GM18951 (cell line): ENCODE data around the gene MOB3B.

Experiments used
- POLR2A ChIP-seq: IDR thresholded peaks from 4 replicates; pipeline ENCODE4 v1.6.1; 2011; ENCODE audit warnings: mild to moderate bottlenecking; ENCODE audit not compliant: insufficient read length, insufficient read depth; ENCODE audit errors: extremely low read depth
- in situ Hi-C: fragments of 300-500 bp; cut with MboI; formaldehyde crosslinking; loops from one replicate; pipeline ENCODE4 v1.12.0; 2022; ENCODE audit warnings: low sequenced_read_pairs, mixed read lengths, inconsistent platforms; ENCODE audit not compliant: unreplicated experiment

Gene MOB3B

DNA sequence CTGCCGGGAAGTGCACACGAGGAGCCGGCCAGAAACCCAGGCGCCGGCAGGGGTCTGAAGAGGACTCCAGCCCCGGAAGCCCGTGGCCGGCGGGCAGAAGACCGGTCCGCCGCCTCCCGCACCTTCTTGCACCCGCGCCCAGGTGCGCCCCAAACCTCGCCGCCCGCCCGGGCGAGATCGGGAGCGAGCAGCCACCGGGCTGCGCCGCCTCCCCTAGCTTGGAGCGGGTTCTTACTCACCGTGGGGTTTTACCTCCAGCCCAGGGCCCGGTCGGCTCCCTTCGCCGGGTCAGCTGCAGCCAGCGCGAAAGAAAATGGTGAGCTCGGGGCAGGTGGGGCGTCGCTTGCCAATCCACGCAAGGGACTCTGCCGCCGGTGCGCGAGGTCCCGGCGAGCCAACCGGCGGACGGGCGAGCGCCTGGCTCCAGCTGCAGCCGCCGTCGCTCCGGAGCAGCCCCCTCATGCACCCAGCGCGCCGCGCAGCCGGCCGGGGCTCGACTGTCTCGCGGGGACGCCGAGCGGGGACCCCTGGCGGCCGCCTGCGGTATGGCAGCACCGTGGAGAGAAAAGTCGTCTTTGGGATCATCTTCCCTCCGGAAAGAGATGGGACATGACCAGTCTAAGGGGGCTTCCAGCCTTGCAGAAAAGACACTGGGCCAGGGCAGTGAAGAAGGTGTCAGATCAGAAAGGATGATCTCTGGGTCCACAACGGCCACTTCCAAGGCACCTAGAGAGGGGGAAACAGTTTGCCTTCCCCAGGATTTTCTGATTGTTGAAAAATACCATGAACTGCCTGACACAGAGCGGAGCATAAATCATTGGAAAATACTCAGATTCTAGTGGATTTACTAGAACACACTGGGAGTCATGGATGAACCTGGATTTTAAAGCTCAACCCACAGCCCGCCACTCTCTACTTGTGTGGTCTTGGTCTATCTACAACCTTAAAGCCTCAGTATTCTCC is at the start of gene MOB3B:
Gene MOB3B, minus strand, starts transcription at position 499 of the 963 bp plus-strand sequence. CDS start 74,264 bp downstream, outside the sequence.
- in situ Hi-C loops = loop anchor here (25.0 kb wide), 1 partner anchor 492 kb away; no protein-coding TSS in a partner anchor
- peak; percentile 24 for TF ChIP-seq POLR2A

DNA sequence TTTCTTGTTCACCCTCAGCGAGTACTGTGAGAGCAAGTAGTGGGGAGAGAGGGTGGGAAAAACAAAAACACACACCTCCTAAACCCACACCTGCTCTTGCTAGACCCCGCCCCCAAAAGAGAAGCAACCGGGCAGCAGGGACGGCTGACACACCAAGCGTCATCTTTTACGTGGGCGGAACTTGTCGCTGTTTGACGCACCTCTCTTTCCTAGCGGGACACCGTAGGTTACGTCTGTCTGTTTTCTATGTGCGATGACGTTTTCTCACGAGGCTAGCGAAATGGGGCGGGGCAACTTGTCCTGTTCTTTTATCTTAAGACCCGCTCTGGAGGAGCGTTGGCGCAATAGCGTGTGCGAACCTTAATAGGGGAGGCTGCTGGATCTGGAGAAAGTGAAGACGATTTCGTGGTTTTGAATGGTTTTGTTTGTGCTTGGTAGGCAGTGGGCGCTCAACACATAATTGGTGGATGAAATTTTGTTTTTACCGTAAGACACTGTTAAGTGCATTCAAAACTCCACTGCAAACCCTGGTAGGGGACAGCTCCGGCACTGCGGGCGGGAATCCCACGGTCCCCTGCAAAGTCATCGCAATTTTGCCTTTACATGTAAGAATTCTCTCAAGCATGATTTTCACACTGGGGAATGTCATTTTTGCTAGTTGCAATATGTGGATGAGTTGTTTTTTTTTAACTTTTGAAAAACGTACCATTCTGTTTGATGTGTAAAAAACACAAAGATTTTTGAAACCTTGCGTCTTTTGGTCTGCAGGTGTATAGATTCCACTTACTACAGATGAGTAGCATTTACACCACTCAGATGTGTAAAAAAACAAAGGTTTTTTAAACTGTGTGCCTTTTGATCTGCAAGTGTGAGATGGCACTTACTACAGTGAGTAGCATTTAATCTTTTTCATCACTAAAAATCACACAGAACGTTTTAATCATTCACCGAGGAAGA is 44.3 kb upstream of the MOB3B start:
- peak; percentile 46 for TF ChIP-seq POLR2A
- in situ Hi-C loops = no loop called here

DNA sequence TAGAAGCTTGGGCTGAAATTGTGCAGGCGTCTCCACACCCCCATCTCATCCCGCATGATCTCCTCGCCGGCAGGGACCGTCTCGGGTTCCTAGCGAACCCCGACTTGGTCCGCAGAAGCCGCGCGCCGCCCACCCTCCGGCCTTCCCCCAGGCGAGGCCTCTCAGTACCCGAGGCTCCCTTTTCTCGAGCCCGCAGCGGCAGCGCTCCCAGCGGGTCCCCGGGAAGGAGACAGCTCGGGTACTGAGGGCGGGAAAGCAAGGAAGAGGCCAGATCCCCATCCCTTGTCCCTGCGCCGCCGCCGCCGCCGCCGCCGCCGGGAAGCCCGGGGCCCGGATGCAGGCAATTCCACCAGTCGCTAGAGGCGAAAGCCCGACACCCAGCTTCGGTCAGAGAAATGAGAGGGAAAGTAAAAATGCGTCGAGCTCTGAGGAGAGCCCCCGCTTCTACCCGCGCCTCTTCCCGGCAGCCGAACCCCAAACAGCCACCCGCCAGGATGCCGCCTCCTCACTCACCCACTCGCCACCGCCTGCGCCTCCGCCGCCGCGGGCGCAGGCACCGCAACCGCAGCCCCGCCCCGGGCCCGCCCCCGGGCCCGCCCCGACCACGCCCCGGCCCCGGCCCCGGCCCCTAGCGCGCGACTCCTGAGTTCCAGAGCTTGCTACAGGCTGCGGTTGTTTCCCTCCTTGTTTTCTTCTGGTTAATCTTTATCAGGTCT is 43.5 kb upstream of the MOB3B start, which contains the start of gene C9orf72:
Gene C9orf72, minus strand, starts transcription at position 564 of the 716 bp plus-strand sequence. CDS start 6,361 bp downstream, outside the sequence.
- in situ Hi-C loops = no loop called here
- TF ChIP-seq POLR2A = peak; percentile 68

DNA sequence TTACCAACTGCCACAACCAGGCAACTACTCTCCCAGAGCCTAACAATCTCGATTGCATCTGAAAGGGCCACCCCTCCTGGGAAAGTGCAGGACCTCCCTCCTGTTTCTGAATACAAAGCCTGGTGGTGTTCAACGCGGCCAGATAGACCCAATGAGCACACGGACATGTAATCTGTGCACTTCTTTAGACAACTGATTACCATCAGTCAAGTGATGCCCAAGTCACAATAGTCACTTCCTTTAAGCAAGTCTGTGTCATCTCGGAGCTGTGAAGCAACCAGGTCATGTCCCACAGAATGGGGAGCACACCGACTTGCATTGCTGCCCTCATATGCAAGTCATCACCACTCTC is 42.9 kb upstream of the MOB3B start:
- in situ Hi-C loops = no loop called here
- TF ChIP-seq POLR2A = no peak

DNA sequence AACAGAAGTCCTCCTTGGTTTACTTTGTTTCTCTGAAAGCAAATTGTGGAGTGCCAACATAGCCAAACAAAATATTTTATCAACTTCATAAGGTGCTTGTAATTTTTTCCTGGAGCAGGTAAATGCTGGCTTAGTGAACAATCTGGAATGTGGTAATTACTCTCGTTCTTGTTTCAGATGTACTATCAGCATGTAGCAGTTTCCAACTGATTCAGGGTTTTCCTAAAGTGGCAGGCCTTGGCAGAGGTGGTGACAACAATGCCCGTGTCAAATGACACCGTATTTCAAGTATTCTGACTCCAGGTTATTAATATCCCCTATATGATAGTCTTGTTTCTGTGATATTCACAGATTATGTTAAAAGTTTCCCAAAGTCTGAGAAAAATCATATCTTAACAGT is 42.4 kb upstream of the MOB3B start:
- TF ChIP-seq POLR2A = no peak
- in situ Hi-C loops = no loop called here

DNA sequence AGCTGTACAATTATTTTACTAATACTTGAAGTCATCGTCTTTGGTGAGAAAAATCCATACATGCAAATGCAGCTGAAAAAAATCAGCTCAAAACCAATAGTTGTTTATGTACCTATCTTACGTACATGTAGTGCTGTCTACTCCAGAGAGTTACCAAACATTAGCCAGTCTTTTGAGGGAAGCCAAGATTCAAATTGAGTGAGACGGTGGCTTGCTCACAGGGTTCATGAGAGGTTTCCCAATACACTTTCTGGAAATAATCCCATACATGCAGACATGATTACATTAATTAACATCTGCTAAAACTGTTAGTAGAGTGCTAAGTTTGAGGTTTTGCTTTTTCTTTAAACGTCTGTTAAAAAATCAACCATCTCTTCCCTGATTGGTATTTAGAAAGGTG is 41.4 kb upstream of the MOB3B start:
- no peak for TF ChIP-seq POLR2A
- in situ Hi-C loops = no loop called here

DNA sequence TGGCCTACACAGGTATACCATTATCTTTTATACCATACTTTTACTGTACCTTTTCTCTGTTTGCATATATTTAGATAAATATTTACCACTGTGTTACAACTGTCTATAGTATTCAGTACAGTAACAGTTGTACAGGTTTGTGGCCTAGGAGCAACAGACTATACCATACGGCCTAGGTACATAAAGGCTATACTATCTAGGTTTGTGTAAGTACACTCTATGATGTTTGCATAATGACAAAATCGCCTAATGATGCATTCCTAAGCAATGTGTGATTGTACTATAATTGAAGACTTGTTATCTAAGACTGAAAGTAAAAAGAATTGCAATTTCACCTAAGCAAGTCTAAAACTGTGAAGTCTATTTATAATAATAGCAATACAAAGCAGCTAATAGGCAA is 39.8 kb upstream of the MOB3B start:
- no peak for TF ChIP-seq POLR2A
- in situ Hi-C loops = no loop called here

DNA sequence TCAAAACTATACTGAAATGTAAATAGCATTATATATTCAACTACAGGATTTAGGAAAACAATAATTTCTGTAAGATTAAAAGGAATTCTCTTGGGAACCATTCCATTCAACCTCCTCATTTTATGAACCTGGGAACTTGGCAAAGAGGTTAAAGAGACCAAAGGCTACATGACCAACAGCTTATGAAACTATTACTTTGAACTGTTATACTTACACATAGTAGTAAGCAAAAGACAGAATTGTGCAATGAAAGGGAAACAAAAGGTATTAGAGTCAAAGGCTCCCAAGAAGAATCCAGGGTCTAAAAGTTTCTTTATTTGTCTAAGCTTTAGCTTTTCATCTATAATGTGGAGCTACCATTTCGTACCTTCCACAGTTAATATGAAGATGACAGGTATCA is 36.5 kb upstream of the MOB3B start:
- no peak for TF ChIP-seq POLR2A
- in situ Hi-C loops = no loop called here

DNA sequence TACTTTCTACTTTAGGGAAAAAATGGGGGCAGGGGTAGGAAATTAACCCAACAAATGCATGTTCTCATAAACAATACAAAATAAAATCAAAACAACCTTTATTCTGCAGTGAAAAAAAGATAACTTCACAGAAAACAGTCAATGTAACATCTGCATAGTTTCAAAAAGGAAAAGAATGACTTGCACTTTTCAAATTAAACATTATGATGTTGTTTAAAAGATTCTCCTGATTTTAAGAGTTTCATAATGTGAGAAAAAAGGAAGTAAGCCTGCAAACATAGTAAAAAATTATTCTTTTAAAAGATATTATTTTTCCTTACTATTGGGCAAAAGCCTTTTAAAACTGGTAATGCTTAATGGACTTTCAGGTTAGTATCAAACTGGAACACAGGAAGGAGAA is 36.1 kb upstream of the MOB3B start:
- in situ Hi-C loops = no loop called here
- TF ChIP-seq POLR2A = no peak

DNA sequence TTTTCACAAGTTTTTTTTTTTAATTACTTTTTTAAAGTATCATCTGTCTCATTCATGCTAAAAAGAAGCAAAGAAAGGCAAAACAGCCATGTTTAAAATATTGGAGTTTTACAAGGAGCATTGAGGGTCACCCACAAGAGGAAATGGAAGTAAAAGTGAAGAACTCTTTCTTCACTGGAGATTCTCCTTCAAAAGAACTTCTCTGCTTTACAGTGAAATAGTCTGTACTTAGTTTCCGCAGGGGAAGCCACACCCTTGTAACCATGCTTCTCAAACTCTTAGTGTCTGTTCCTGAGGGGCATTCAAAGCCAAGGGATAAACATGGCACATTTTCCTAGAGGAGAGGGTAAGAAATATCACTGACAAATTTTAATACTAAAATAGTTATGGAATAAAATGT is 35.1 kb upstream of the MOB3B start:
- in situ Hi-C loops = no loop called here
- no peak for TF ChIP-seq POLR2A

DNA sequence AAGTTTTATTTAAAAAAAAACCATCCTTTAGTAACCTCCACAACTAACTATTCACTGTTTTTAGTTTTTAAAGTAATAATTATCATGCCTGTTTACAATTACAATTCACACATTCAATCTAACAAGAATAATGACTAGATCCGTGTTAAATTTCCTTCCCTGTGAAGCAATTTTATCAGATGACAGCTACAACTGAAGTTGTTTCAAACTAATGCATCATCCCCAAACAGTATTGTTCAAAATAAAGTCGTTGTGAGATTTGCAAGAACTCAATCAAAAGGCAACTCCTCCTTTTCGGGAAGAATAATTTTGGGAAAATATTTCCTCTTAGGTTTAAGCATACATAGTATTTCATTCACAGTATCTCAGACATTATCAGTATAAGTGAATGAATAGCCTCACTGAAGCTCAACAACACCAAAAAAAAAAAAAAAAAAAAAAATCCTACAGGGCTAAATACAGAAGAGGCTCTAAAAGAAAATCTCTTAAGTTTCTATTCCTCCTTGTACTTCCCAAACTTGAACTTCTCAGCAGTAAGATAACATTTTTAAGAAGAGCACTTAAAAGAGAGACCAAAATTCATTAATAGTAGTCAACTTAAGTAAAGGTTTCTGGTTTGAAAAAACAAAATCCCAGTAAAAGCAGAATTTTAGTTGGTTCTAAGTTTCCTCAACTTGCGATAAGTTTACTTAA is 34.3 kb upstream of the MOB3B start:
- in situ Hi-C loops = no loop called here

DNA sequence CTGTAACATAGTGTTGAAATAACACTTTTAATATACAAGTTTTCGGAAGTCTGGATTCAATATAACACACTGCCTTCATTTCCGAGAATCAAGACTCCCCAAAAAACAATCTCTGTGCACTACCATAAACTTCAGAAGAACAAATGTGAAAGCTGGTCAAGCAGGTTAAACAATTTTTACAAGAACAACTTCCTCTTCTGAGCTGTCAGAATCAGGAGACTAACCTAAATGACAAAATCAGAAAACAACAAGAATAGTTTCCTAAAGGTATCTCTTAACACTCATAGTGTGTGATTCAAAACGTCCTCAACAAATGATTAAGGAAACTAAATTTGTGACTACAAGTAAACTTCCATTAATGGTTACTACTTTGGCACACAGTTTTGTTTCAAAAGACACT is 32.1 kb upstream of the MOB3B start:
- in situ Hi-C loops = no loop called here

More for the DNA sequence above, 34.3 kb upstream of the MOB3B start:
- TF ChIP-seq POLR2A = no peak

More for the DNA sequence above, 32.1 kb upstream of the MOB3B start:
- no peak for TF ChIP-seq POLR2A
